ENCODE data around the gene ABCA3. TPM values are rescaled to one million over a fixed set of nuclear protein-coding genes. Genes with fewer than 3 reads are reported as not detected.
A peak's percentile ranks its signal among the peaks of the same experiment; 100 is the strongest.
"Not testable (repeated sequence)": the region's sequence is repeated elsewhere in the genome, so short reads cannot be mapped to it uniquely, and the experiment has no call there.

ABCA3 gene
- total RNA-seq, 4 donors from 2014 or later: 14.9 to 22.2 (median 15.8) TPM

DNA sequence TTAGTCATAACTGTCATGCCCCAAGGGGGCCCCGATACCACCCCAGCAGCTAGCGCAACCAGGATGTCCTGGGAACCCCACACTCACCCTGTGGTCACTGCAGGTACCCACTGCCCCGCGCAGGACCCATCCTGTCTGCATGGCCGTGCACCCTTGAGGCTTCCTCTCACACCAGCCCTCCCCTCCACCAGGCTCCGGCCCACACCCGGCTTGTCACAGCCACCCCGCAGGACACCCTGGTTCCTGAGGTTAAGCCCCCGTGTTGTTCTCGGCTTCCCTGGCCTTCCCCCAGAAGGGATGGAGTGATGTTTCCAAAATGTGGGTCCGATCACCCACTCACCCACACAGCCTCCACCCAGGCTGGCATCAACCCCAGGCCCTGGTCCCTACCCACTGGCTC, 96.7 kb downstream of the ABCA3 start:
- H3K4me1 ChIP-seq: no peaks in the 10 kb centered on the region
- no peaks in the 10 kb centered on the region for H3K9me3 ChIP-seq
- DNase-seq (ENCODE audit: low spot score in 2 of 2): no peak
- no peak for TF ChIP-seq EP300 (IDR thresholded peaks at IDR 0.05)
- TF ChIP-seq, protein P1, sequence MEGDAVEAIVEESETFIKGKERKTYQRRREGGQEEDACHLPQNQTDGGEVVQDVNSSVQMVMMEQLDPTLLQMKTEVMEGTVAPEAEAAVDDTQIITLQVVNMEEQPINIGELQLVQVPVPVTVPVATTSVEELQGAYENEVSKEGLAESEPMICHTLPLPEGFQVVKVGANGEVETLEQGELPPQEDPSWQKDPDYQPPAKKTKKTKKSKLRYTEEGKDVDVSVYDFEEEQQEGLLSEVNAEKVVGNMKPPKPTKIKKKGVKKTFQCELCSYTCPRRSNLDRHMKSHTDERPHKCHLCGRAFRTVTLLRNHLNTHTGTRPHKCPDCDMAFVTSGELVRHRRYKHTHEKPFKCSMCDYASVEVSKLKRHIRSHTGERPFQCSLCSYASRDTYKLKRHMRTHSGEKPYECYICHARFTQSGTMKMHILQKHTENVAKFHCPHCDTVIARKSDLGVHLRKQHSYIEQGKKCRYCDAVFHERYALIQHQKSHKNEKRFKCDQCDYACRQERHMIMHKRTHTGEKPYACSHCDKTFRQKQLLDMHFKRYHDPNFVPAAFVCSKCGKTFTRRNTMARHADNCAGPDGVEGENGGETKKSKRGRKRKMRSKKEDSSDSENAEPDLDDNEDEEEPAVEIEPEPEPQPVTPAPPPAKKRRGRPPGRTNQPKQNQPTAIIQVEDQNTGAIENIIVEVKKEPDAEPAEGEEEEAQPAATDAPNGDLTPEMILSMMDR (IDR thresholded peaks at IDR 0.05): no peak
- no peak for TF ChIP-seq POLR2A (IDR thresholded peaks at IDR 0.05)
- H3K27me3 ChIP-seq: no peaks in the 10 kb centered on the region
- H3K27ac ChIP-seq: no peak overlapping the region
- H3K4me3 ChIP-seq: no peak overlapping the region
- WGBS, 2 donors: 89 to 97% methylated on average over 11 of the region's 11 CpGs
- H3K36me3 ChIP-seq: peaks cover 0 to 83% (median 12%) of the 10 kb centered on the region in 3 donors

DNA sequence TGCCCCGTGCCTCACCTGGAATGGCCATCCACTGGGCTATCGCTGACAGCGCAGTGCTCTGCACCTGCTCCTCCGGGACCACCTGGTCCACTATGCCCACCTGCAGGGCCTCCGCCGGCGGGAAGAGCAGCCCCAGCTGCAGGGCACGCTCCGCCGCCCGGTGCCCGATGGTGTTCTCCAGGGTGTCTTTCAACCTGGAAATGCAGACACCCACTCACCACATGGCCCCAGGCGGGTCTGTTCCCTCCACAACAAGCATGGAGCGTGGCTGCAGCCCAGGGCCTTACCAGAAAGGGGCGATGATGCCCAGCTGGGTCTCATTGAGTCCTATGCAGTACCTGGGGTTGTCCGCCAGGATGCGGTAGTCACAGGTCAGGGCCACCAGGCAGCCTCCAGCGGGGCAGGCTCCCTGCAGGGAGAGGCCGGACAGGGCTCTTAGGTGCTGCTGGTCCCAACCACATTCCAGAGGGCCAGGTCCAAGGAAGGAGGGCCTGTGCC, 97.4 kb downstream of the ABCA3 start:
- no peak overlapping the region for H3K27ac ChIP-seq
- no peak for DNase-seq (ENCODE audit: low spot score in 2 of 2)
- H3K36me3 ChIP-seq: peaks cover 0 to 87% (median 12%) of the 10 kb centered on the region in 3 donors
- TF ChIP-seq, protein P1 (IDR thresholded peaks at IDR 0.05): no peak
- TF ChIP-seq POLR2A (IDR thresholded peaks at IDR 0.05) (no peak), EP300 (IDR thresholded peaks at IDR 0.05) (no peak)
- no peaks in the 10 kb centered on the region for H3K27me3 ChIP-seq
- H3K4me1 ChIP-seq: peaks cover 0 to 1% (median under 1%) of the 10 kb centered on the region in 4 donors
- no peaks in the 10 kb centered on the region for H3K9me3 ChIP-seq
- no peak overlapping the region for H3K4me3 ChIP-seq
- WGBS, 2 donors: 91 to 94% methylated on average over 18 to 19 of the region's 19 CpGs

DNA sequence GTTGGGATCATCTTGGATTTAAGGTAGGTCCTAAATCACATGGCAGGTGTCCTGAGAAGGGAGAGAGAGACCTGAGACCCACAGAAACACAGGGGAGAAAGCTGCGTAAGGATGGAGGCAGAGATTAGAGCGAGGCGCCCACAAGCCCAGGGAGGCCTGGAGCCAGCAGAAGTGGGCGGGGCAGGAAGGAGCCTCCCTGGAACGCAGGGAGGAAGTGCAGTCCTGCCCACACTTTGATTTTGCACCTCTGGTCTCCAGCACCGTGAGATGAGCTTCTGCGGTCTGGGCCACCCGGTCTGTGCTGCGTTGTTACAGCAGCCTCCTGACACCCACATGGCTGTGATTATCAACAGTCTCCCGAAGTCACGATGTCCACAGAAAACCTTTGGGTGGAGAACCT, 97.9 kb downstream of the ABCA3 start:
- H3K9me3 ChIP-seq: no peaks in the 10 kb centered on the region
- peaks cover 0 to 6% (median 4%) of the 10 kb centered on the region in 4 donors for H3K4me1 ChIP-seq
- no peak overlapping the region for H3K4me3 ChIP-seq
- H3K27ac ChIP-seq: no peak overlapping the region
- H3K27me3 ChIP-seq: peaks cover 0 to under 1% of the 10 kb centered on the region in 2 donors
- DNase-seq (ENCODE audit: low spot score in 2 of 2): no peak
- TF ChIP-seq, protein P1 (IDR thresholded peaks at IDR 0.05): no peak
- no peak for TF ChIP-seq POLR2A (IDR thresholded peaks at IDR 0.05)
- no peak for TF ChIP-seq EP300 (IDR thresholded peaks at IDR 0.05)
- 71 to 73% methylated on average over 8 to 11 of the region's 11 CpGs for WGBS, 2 donors
- H3K36me3 ChIP-seq: peaks cover 0 to 87% (median 12%) of the 10 kb centered on the region in 3 donors

DNA sequence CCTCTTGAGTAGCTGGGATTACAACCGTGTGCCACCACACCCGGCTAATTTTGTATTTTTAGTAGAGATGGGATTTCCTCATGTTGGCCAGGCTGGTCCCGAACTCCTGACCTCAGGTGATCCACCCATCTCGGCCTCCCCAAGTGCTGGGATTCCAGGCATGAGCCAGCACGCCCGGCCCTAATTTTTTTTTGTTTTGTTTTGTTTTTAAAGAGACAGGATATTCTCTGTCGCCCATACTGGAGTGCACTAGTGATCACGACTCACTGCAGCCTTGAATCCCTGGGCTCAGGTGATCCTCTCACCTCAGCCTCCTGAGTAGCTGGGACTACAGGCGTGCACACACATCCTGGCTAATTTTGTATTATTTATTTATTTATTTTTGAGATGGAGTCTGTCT, 100.2 kb downstream of the ABCA3 start:
- not testable (repeated sequence) for DNase-seq (ENCODE audit: low spot score in 2 of 2); H3K4me3 ChIP-seq; H3K9me3 ChIP-seq; H3K27ac ChIP-seq
- peaks cover 0 to 76% (median 9%) of the 10 kb centered on the region in 3 donors for H3K36me3 ChIP-seq
- H3K4me1 ChIP-seq: peaks cover 0 to 28% (median 22%) of the 10 kb centered on the region in 4 donors
- peaks cover 0 to 17% of the 10 kb centered on the region in 2 donors for H3K27me3 ChIP-seq
- 70 to 78% methylated on average over 9 of the region's 9 CpGs for WGBS, 2 donors

DNA sequence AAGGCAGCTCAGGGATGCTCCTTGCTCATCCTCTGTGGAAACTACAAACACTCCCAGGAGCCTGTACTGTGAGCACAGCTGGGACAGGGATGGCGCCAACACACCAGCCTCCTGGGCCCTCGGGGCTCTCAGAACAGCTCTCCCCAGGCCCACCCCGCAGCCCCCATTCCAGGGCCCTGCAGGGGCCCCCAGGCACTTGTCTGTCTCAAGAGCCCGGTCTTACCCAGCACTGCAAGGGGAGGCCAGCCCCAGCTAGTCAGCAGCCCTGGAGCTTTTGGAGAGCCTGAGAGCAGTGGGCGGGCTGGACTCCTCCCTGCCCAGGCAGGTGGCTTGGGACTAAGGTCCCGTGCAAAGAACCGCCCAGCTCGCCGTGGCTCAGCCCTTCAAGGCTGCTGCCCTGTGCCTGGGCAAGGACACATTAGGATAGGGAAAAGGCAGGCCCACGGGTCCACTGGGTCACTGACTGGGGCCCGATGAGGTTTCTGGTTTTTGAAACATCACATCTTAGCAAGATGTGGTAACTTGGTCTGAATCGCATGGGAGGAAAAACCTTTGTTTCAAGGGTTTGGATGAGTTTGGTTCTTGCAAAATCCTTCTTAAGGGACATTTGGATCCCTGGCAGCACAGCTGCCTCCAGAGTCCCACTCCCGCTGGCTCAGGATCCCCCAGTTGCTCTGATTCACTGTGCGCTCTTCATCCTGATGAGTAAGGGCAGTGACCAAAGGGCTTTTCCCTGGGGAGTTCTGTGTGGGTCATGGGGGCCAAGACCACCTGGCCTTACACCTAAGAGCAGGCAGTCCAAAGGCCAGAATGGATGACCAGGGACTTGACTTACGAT, 101.5 kb downstream of the ABCA3 start:
- TF ChIP-seq EP300 (IDR thresholded peaks at IDR 0.05): no peak
- TF ChIP-seq, protein P1 (IDR thresholded peaks at IDR 0.05): no peak
- TF ChIP-seq POLR2A (IDR thresholded peaks at IDR 0.05): no peak
- DNase-seq (ENCODE audit: low spot score in 2 of 2): no peak
- no peak overlapping the region for H3K4me3 ChIP-seq
- peaks cover 0 to 17% of the 10 kb centered on the region in 2 donors for H3K27me3 ChIP-seq
- no peaks in the 10 kb centered on the region for H3K9me3 ChIP-seq
- peaks cover 0 to 28% (median 22%) of the 10 kb centered on the region in 4 donors for H3K4me1 ChIP-seq
- WGBS, 2 donors: 73 to 91% methylated on average over 8 to 13 of the region's 15 CpGs
- H3K36me3 ChIP-seq: peaks cover 0 to 76% (median 12%) of the 10 kb centered on the region in 3 donors
- H3K27ac ChIP-seq: peak overlapping the region in 1 of 4 donors; percentile 6

Measured in tibial nerve (tissue), 4 donors.